Pancreas (tissue), 10 donors: Measurements from ENCODE around the gene SMOC2. TPM values are rescaled to one million over a fixed set of nuclear protein-coding genes. Genes with fewer than 3 reads are reported as not detected.

Experiments
- ATAC-seq, 4 donors: fragments of 200-7000 bp; cut with Tn5 transposase; one replicate each; pipeline versions ENCODE4 v1.8.0 to v1.9.1; 2020; ENCODE audit warnings: mild to moderate bottlenecking in 4 of 4, moderate library complexity in 4 of 4
- DNase-seq, 6 donors: peaks; one replicate each; pipeline ENCODE4 v3.0.0-alpha.2; 2020
- FAIRE-seq: peaks from 2 replicates; lab custom pipeline; 2012; peaks lifted over from hg19 to GRCh38; lab: Jason Lieb, UNC
- H3K27ac ChIP-seq, 4 donors: fragments of 200-600 bp; sonication (generic); 1 replicate in 3 of 4; 2 replicates in 1 of 4; pipeline versions ENCODE4 v1.5.0 to v1.8.0; 2020
- H3K27me3 ChIP-seq, 4 donors: fragments of 200-600 bp; one replicate each; pipeline ENCODE4 v1.8.0; 2021
- H3K36me3 ChIP-seq, 3 donors: fragments of 200-600 bp; sonication (generic) in 1 of 3; one replicate each; pipeline versions ENCODE4 v1.5.0 to v1.8.0; 2020 to 2021
- H3K4me1 ChIP-seq, 3 donors: fragments of 200-600 bp; one replicate each; pipeline ENCODE4 v1.8.0; 2021
- H3K4me3 ChIP-seq, 4 donors: fragments of 200-600 bp; sonication (generic) in 2 of 4; one replicate each; pipeline versions ENCODE4 v1.5.0 to v1.8.0; 2020 to 2021
- H3K9me3 ChIP-seq, 4 donors: fragments of 200-600 bp; one replicate each; pipeline ENCODE4 v1.8.0; 2021
- WGBS, 2 donors: extraction: QIAGEN DNeasy Blood & Tissue Kit; methylation state at CpG; one replicate each; pipeline ENCODE4 v1.1.7; 2013; 5-methylcytosine and 5-hydroxymethylcytosine counted together
- intact Hi-C, 3 donors: fragments of 100-400 bp; cut with DNase I; formaldehyde crosslinking; loops; one replicate each; pipeline versions ENCODE4 v1.11.1 to v1.14.2; 2022
- polyA plus RNA-seq, 2 donors: library from polyadenylated mRNA; stranded (reverse); fragments of 200-250 nt; gene quantifications; one replicate each; pipeline ENCODE4 v1.2.3, GENCODE V29; 2013
- total RNA-seq, 6 donors: library from RNA; stranded (reverse); fragmentation: NEBNext Ultra II Directional in 4 of 6; extraction: Animal tissue kit (Norgen Biotek cat#: 25700) in 4 of 6; gene quantifications; one replicate each; pipeline versions ENCODE4 v1.2.1 to v1.2.4, GENCODE V29; 2021 to 2023
- TF ChIP-seq, protein P1 (sequence below), 4 donors: fragments of 200-600 bp; sonication (generic) in 3 of 4; IDR thresholded peaks; one replicate each; pipeline versions ENCODE4 v1.5.0 to v1.8.0; 2021; ENCODE audit warnings: antibody characterized with exemption in 4 of 4
- donor health status: healthy with polysubstance abuse.
- donor health status: DM: no; HTN: no; CAD: no; lungs with moderate emphysema.
- donor health status: DM: no; HTN: no; CAD: no.
- donor health status: control.
- donor health status: control.
- donor health status: Bipolar disorder and iron deficiency.
- donor health status: DM: yes; HTN: yes; CAD: no.
- donor health status: DM: no; HTN: no; CAD: no.
- donor health status: DM: no; HTN: no; CAD: no.
- donor health status: DM: yes; HTN: yes; CAD: no.

SMOC2 gene
- total and polyA plus RNA-seq, 8 donors: 2.5 to 18.4 (median 6.5) TPM

DNA sequence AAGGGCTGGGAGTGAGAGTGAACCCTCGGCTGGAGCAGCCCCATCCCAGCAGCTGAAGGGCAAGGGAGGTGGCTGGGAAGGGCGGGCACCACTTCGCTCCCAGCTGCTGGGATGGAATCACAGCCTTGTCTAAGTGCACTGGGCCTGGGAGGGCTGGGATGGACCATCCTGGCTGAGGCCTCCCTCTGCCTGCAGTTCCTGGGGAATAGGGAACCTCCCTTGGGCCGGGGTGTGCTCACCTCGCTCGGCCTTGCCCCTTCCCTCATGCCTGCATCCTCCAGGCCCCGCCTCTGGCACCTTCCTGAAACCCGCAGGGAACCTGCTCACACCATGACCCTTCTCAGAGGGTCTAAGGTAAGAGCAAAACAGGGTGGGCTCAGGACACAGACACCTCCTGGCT, 53.7 kb downstream of the SMOC2 start:
- Histone ChIP-seq H3K27me3 (no peaks in the 10 kb centered on the region), H3K4me1 (no peaks in the 10 kb centered on the region), H3K9me3 (no peaks in the 10 kb centered on the region), H3K36me3 (no peaks in the 10 kb centered on the region), H3K27ac (no peak overlapping the region), H3K4me3 (no peak overlapping the region)
- intact Hi-C loops: no loop called here
- TF ChIP-seq, protein P1, sequence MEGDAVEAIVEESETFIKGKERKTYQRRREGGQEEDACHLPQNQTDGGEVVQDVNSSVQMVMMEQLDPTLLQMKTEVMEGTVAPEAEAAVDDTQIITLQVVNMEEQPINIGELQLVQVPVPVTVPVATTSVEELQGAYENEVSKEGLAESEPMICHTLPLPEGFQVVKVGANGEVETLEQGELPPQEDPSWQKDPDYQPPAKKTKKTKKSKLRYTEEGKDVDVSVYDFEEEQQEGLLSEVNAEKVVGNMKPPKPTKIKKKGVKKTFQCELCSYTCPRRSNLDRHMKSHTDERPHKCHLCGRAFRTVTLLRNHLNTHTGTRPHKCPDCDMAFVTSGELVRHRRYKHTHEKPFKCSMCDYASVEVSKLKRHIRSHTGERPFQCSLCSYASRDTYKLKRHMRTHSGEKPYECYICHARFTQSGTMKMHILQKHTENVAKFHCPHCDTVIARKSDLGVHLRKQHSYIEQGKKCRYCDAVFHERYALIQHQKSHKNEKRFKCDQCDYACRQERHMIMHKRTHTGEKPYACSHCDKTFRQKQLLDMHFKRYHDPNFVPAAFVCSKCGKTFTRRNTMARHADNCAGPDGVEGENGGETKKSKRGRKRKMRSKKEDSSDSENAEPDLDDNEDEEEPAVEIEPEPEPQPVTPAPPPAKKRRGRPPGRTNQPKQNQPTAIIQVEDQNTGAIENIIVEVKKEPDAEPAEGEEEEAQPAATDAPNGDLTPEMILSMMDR (IDR thresholded peaks at IDR 0.05): no peak
- WGBS, 2 donors: 87 to 88% methylated on average over 8 of the region's 8 CpGs
- DNase-seq (no peak), FAIRE-seq (no peak), ATAC-seq (no peak)

DNA sequence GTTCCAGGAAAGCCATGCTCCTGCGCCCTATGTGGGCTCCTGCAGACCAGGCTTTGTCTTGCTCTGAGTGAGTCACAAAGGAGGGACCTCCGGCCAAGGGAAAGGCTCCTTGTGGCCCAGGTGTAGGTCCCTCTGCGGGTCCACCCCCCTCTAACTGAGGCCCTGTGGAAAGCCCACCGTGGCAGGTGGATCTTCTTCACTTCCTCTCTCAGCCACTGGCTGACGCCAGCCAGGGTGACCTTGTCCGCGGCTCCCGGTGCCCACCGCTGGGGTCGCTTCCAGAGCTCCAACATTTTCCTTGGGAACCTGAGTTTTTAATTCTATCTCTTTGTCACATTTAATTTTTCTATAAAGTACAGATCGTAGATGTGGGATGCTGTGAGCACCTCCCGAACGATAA, 54.1 kb downstream of the SMOC2 start:
- ATAC-seq (no peak), DNase-seq (no peak), FAIRE-seq (no peak)
- Histone ChIP-seq H3K27me3 (no peaks in the 10 kb centered on the region), H3K27ac (no peak overlapping the region), H3K36me3 (no peaks in the 10 kb centered on the region), H3K4me1 (no peaks in the 10 kb centered on the region), H3K4me3 (no peak overlapping the region), H3K9me3 (no peaks in the 10 kb centered on the region)
- WGBS, 2 donors: 89 to 91% methylated on average over 13 of the region's 13 CpGs
- TF ChIP-seq, protein P1 (IDR thresholded peaks at IDR 0.05): no peak
- intact Hi-C loops: no loop called here

DNA sequence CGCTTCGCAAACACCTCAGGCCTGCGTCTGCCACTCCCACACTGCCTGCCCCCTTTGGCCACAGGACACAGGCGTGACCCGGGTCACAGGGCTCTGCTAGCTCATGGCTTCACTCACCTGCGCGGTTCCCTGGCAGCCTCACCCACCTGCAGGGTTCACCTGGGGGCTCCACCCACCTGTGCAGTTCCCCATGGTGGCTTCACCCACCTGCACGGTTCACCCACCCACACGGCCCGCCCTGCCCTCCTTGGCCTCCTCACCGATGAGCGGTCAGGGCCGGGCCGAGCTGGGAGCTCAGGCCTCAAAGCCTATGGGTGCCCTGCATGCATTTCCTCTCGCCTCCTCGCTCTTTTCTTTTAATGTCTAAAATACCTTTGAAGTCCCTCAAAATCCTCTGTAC, 54.7 kb downstream of the SMOC2 start:
- ATAC-seq (no peak), DNase-seq (no peak), FAIRE-seq (no peak)
- no peak overlapping the region for H3K4me3 ChIP-seq
- no peaks in the 10 kb centered on the region for H3K27me3 ChIP-seq
- no peak overlapping the region for H3K27ac ChIP-seq
- intact Hi-C loops: no loop called here
- no peaks in the 10 kb centered on the region for H3K4me1 ChIP-seq
- no peaks in the 10 kb centered on the region for H3K36me3 ChIP-seq
- WGBS, 2 donors: 88 to 89% methylated on average over 16 of the region's 16 CpGs
- H3K9me3 ChIP-seq: no peaks in the 10 kb centered on the region
- TF ChIP-seq, protein P1 (IDR thresholded peaks at IDR 0.05): no peak

DNA sequence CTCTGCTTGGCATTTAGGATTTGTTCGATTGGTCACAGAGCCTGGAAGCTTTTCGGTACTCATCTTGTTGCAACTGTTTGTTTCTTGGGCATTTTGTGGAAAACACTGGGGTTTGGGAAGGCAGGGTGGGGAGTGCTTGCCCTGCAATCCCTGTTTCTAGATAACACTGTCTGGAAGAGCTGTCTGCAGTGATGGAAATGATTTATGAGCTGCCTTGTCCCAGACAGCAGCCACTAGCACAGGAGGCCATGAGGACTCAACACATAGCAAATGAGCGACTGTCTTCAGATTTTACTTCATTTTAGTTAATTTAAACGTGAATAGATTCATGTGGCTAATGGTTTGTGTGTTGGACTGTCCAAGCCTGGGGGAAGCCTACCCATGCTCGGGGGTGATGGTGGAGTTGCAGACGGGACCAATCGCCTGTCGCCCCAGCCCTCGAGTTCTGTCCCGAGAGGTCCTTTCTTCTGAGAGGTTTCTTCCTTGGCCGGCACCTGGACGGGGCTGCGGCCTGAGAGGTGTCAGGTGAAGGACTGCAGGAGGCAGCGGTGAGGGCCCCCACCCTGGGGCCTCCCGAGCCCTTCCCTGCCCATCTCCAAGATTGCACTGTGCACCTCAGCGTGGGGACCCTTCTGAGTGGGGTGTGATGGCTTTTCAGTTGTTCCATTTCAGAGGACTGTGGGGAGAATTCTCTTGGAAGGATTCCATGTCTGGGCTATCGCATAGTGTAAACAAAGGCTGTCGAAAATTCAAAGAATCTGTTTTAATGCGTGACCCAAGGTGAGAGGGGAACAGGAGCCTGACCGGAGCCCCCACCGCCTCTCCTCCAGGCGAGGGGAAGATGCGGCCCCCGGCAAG, 55.4 kb downstream of the SMOC2 start:
- DNase-seq: no peak
- TF ChIP-seq, protein P1 (IDR thresholded peaks at IDR 0.05): no peak

DNA sequence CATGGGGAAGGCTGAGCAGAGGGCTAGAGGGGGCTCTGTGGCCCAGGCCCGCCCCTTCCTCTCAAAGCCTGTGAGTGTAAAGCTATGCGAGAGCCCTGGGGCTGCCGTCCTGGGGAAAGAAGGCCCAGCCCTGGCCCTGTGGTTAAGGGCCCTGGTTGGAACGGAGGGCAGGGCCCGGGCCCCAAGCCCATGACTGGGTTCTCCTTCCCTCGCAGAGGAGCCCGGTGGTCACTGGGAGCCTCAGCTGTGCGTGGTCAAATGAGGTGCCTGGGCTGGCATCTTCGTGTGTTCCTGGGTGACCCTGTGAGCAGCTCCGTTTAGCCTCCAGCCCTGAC, 56.0 kb downstream of the SMOC2 start:
- DNase-seq (no peak), ATAC-seq (no peak), FAIRE-seq (no peak)
- Histone ChIP-seq H3K4me1 (no peaks in the 10 kb centered on the region), H3K27ac (no peak overlapping the region), H3K4me3 (no peak overlapping the region), H3K36me3 (no peaks in the 10 kb centered on the region), H3K9me3 (no peaks in the 10 kb centered on the region), H3K27me3 (no peaks in the 10 kb centered on the region)
- 82 to 91% methylated on average over 10 of the region's 10 CpGs for WGBS, 2 donors
- TF ChIP-seq, protein P1 (IDR thresholded peaks at IDR 0.05): no peak
- intact Hi-C loops: no loop called here

More for the DNA sequence above, 55.4 kb downstream of the SMOC2 start:
- no peaks in the 10 kb centered on the region for H3K4me1 ChIP-seq
- H3K4me3 ChIP-seq: no peak overlapping the region
- H3K36me3 ChIP-seq: no peaks in the 10 kb centered on the region
- ATAC-seq: peak in 1 of 4 donors; percentile 37
- 69 to 71% methylated on average over 24 of the region's 24 CpGs for WGBS, 2 donors
- no peaks in the 10 kb centered on the region for H3K9me3 ChIP-seq
- intact Hi-C loops: no loop called here
- no peaks in the 10 kb centered on the region for H3K27me3 ChIP-seq
- FAIRE-seq: no peak
- no peak overlapping the region for H3K27ac ChIP-seq
